Measurements from ENCODE around the gene PLEKHA1.

PLEKHA1 gene

DNA sequence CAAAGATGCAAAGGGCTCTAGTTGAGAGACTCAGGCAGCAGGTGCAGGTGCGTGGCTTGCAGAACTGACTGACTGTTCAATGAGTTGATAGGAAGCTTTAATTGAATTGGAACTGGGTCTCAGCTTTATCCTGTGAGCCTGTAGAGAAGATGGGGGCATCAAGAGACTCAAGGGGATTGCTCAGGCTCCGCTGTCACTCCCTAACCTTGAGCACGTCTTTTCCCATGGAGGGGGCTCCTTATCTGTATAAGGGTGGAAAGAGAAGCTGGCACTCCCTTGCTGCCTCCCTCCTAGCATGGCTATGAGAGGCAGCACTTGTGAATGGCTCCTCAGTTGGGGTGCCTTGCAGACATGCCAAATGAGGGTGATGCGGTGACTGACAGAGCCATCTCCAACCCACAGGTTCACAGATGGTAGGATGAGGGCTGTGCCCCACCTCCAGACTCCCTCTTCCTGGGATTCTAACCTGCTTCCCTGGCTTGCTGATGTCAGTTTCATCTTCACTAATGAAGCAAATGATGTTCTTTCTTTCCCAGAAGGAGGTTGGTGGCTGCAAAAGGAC lies 12.4 kb upstream of the PLEKHA1 start:
- H3K27ac ChIP-seq (ENCODE audit: low read length), result no peak overlapping the region
- H3K4me1 ChIP-seq (ENCODE audit: control insufficient read depth, insufficient read depth, low read length), result no peaks in the 10 kb centered on the region
- WGBS (ENCODE audit: insufficient coverage, insufficient read length), result no CpG with 5 or more reads among the region's 4 CpGs
- no peaks in the 10 kb centered on the region for H3K36me3 ChIP-seq (ENCODE audit: control insufficient read depth, insufficient read depth, low read length)
- no peak overlapping the region for H3K4me3 ChIP-seq (ENCODE audit: low read length)
- 0 out of 2 replicates have a peak, but pooled peaks cover 1% of the 10 kb centered on the region for H3K9me3 ChIP-seq (ENCODE audit: control insufficient read depth, insufficient read depth, low read length)
- H3K27me3 ChIP-seq (ENCODE audit: control insufficient read depth, insufficient read depth, low read length), result no peaks in the 10 kb centered on the region
- DNase-seq (ENCODE audit: low read depth, low spot score), result no peak

DNA sequence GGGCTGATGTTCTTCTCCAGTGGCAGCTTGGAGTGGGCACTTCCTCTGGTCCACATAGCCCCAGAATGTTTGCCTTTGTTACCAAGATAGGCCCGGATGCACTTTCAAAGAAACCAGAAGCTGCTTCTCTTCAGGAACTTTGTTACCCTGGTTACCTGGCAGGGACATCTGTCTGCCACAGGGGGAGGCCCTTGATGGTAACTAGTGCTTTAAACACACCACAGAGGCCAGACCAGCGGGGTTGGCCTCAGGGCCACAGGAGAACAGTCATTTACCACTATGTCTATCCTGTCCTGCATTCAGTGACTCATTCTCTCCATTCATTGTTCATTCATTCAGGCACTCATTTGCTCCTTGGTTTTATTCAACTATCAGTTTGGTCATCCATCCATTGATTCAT lies 11.9 kb upstream of the PLEKHA1 start:
- no CpG with 5 or more reads among the region's 2 CpGs for WGBS (ENCODE audit: insufficient coverage, insufficient read length)
- DNase-seq (ENCODE audit: low read depth, low spot score), result no peak
- H3K4me3 ChIP-seq (ENCODE audit: low read length), result no peak overlapping the region

DNA sequence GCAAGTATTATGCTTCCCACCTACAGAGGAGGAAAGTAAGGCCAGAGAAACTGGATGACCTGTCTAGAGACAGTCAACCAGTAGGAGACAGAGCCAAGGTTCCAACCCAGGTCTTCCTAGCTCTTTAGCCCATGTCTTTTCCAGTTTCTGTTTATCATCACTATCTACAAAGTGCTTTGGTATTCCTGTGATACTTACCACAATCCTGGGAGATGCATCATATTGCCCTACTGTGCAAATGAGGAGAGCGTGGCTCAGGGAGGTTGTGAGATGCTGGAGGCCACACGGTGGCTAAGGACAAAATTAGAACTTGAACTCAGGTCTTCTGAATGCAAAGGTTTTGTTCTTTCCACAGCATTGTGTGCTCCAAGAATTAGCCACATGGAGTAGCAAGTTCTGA lies 11.2 kb upstream of the PLEKHA1 start:
- no peak for DNase-seq (ENCODE audit: low read depth, low spot score)
- Histone ChIP-seq H3K27ac (ENCODE audit: low read length) (no peak overlapping the region), H3K4me3 (ENCODE audit: low read length) (no peak overlapping the region), H3K36me3 (ENCODE audit: control insufficient read depth, insufficient read depth, low read length) (no peaks in the 10 kb centered on the region), H3K27me3 (ENCODE audit: control insufficient read depth, insufficient read depth, low read length) (no peaks in the 10 kb centered on the region), H3K9me3 (ENCODE audit: control insufficient read depth, insufficient read depth, low read length) (0 out of 2 replicates have a peak, but pooled peaks cover 1% of the 10 kb centered on the region), H3K4me1 (ENCODE audit: control insufficient read depth, insufficient read depth, low read length) (no peaks in the 10 kb centered on the region)
- no CpG with 5 or more reads among the region's 2 CpGs for WGBS (ENCODE audit: insufficient coverage, insufficient read length)

More for the DNA sequence above, 11.9 kb upstream of the PLEKHA1 start:
- H3K36me3 ChIP-seq (ENCODE audit: control insufficient read depth, insufficient read depth, low read length), result no peaks in the 10 kb centered on the region
- no peaks in the 10 kb centered on the region for H3K27me3 ChIP-seq (ENCODE audit: control insufficient read depth, insufficient read depth, low read length)
- 0 out of 2 replicates have a peak, but pooled peaks cover 1% of the 10 kb centered on the region for H3K9me3 ChIP-seq (ENCODE audit: control insufficient read depth, insufficient read depth, low read length)
- no peak overlapping the region for H3K27ac ChIP-seq (ENCODE audit: low read length)
- H3K4me1 ChIP-seq (ENCODE audit: control insufficient read depth, insufficient read depth, low read length), result no peaks in the 10 kb centered on the region

DNA sequence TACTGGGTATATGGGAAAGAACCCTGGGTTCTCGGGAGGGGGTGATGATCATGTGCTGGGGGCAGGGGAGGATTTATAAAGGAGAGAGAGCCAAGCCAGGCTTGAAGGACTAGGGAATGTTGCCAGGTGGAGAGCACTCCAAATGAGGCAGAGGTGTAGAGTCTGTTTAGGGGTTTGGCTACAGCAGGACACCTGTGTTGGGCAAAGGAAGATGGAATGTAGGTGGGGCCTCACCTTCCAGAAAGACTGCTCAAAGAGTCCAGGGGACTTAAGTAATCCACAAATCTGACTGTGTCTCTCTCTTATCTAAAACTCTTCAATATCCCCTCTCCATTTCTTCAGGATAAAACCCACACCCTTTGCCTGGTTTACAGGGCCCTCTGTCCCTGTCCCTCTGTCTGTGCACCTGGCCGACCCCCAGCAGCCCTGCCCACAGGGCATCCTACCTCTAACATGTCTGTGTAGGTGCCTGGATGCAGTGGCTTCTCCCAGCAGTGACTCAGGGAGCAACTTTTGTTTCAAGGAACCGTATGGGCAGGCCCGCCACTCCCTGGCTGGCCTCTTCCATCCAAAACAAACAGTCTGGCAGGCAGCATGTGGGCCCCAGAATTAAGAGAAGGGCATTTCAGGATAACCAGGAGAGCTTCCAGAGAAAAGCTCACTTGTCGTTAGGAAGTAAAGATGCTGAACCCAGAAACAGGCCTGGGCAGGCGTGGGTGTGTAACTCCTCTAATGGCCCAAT lies 10.6 kb upstream of the PLEKHA1 start:
- Histone ChIP-seq H3K9me3 (ENCODE audit: control insufficient read depth, insufficient read depth, low read length) (0 out of 2 replicates have a peak, but pooled peaks cover 1% of the 10 kb centered on the region), H3K27ac (ENCODE audit: low read length) (no peak overlapping the region), H3K27me3 (ENCODE audit: control insufficient read depth, insufficient read depth, low read length) (no peaks in the 10 kb centered on the region), H3K4me1 (ENCODE audit: control insufficient read depth, insufficient read depth, low read length) (0 out of 2 replicates have a peak, but pooled peaks cover 1% of the 10 kb centered on the region), H3K36me3 (ENCODE audit: control insufficient read depth, insufficient read depth, low read length) (no peaks in the 10 kb centered on the region), H3K4me3 (ENCODE audit: low read length) (no peak overlapping the region)
- DNase-seq (ENCODE audit: low read depth, low spot score), result no peak
- no CpG with 5 or more reads among the region's 6 CpGs for WGBS (ENCODE audit: insufficient coverage, insufficient read length)

DNA sequence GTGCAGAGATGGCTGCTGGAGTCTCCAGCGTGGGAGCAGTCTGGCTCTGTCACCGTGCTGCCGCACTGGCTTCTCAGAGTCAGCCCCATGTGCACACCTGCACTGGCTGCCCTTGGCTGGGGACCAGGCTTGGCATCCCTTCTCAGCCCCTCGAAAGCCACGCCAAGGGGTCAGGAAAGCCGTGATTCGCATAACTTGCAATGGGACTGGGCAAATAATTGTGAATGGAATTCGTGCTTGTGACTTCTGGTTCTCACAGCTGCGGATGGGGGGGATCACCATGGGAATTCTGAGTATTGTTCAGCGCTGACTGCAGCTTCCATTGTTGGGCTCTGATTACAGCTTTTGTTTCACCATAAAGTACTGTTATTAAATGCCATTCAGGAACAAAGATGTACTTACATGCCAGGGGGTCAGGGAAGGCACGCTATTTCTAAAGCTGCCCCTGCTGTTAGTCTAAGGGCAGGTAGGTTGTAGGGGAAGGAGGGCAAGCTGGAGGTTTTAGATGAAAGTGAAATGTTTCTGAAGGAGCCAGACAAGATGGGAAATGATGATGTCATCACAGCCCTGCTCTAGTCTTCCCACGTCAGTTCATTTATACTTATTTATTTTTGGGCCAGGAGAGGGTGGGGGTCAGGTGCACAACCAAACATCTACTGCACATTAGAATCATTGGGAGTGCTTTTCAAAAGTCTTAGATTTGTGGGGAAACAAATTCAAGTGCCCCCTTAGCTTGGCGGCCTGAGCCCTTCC lies 5.8 kb upstream of the PLEKHA1 start:
- H3K9me3 ChIP-seq (ENCODE audit: control insufficient read depth, insufficient read depth, low read length), result 0 out of 2 replicates have a peak, but pooled peaks cover 1% of the 10 kb centered on the region
- WGBS (ENCODE audit: insufficient coverage, insufficient read length), result no CpG with 5 or more reads among the region's 13 CpGs

DNA sequence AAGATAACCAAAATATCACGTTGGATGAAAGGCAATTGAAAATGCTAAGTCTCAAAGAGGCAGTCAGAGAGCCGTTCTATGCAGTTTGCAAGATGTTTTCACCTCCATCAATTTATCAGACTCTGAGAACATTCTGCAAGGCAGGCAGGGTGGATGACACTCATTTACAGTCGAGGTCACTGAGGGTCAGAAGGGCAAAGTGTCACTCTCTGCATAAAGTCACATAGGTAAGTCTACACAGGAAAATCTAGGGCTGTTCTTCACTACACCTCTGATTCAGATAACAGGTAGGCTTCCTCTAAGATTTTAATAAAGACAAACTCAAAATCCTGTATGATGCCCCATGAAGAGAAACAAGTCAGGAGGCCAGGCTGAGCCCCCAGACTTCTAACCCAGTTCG lies 1.4 kb upstream of the PLEKHA1 start:
- H3K36me3 ChIP-seq (ENCODE audit: control insufficient read depth, insufficient read depth, low read length), result no peaks in the 10 kb centered on the region
- no peak overlapping the region for H3K27ac ChIP-seq (ENCODE audit: low read length)
- H3K9me3 ChIP-seq (ENCODE audit: control insufficient read depth, insufficient read depth, low read length), result no peaks in the 10 kb centered on the region
- DNase-seq (ENCODE audit: low read depth, low spot score), result no peak
- H3K4me3 ChIP-seq (ENCODE audit: low read length), result no peak overlapping the region
- 0 out of 2 replicates have a peak, but pooled peaks cover 1% of the 10 kb centered on the region for H3K4me1 ChIP-seq (ENCODE audit: control insufficient read depth, insufficient read depth, low read length)
- H3K27me3 ChIP-seq (ENCODE audit: control insufficient read depth, insufficient read depth, low read length), result peaks cover 2% of the 10 kb centered on the region; the same call in 1 of the 2 replicates
- no CpG with 5 or more reads among the region's 4 CpGs for WGBS (ENCODE audit: insufficient coverage, insufficient read length)

More for the DNA sequence above, 5.8 kb upstream of the PLEKHA1 start:
- H3K4me3 ChIP-seq (ENCODE audit: low read length), result no peak overlapping the region
- H3K27ac ChIP-seq (ENCODE audit: low read length), result no peak overlapping the region
- no peak for DNase-seq (ENCODE audit: low read depth, low spot score)
- peaks cover 2% of the 10 kb centered on the region; the same call in 1 of the 2 replicates for H3K27me3 ChIP-seq (ENCODE audit: control insufficient read depth, insufficient read depth, low read length)
- 0 out of 2 replicates have a peak, but pooled peaks cover 1% of the 10 kb centered on the region for H3K4me1 ChIP-seq (ENCODE audit: control insufficient read depth, insufficient read depth, low read length)
- no peaks in the 10 kb centered on the region for H3K36me3 ChIP-seq (ENCODE audit: control insufficient read depth, insufficient read depth, low read length)

DNA sequence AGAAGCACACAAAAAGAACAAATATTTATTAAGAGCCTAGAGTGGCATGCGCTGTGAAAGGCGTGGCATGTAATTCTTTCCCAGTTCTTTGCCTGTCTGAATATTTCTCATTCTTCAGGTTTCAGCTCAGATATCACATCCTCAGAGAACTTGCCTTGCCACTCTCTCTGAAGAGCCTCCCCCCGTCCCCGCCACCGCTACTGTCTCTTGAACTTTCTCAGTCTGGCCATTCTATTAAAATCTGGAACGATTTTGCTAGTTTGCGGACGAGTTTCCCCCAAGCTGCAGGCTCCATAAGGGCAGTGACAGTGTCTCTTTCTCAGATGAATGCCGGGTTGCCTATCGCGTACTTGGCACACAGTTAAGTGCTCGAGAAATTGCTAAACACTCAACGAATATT lies 787 bp upstream of the PLEKHA1 start:
- Histone ChIP-seq H3K36me3 (ENCODE audit: control insufficient read depth, insufficient read depth, low read length) (no peaks in the 10 kb centered on the region), H3K27ac (ENCODE audit: low read length) (no peak overlapping the region)

DNA sequence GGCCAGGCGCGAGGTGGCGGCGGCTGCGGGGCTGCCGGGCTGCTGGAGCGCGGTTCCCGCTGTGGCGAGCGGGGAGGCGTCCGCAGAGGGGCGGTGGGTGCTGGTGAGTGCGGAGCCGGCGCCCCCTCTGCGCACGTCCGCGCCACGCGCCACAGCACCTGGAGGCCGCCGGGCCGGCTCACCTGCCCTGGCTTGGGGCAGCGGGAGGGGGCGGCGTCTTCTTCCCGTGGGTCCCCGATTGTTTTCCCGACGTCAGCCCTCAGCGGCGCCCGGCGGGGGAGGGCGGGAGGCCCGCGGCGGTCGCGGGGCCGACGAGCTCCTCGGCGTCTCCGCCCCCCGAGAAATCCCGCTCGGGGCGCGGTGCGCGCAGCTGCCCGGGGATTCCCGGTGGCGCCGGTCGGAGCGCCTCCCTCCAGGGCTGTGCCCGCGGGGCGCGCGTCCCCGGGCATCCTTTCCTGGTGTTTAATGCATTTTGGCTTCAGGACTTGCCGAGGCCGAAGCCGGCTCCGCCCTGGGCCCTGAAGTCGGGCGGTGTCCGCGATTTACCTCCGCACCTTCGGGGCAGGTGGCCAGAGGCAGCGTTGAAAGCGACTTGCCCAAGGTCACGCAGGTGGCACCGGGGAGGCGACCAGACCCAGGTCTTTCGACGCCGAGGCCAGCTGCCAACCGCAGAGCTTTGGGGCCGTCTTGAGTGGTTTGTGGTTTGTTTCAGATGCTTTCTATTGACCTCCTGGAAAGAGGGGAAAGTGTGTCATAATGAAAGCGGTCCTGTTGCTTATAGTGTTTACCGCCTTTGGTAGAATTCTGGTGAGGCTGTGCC lies 561 bp downstream of the PLEKHA1 start:
- peaks cover 2% of the 10 kb centered on the region; the same call in 1 of the 2 replicates for H3K27me3 ChIP-seq (ENCODE audit: control insufficient read depth, insufficient read depth, low read length)
- H3K27ac ChIP-seq (ENCODE audit: low read length), result no peak overlapping the region
- peak overlapping the region; percentile 77 for H3K4me3 ChIP-seq (ENCODE audit: low read length)
- no peaks in the 10 kb centered on the region for H3K9me3 ChIP-seq (ENCODE audit: control insufficient read depth, insufficient read depth, low read length)
- no peaks in the 10 kb centered on the region for H3K36me3 ChIP-seq (ENCODE audit: control insufficient read depth, insufficient read depth, low read length)
- H3K4me1 ChIP-seq (ENCODE audit: control insufficient read depth, insufficient read depth, low read length), result no peaks in the 10 kb centered on the region
- WGBS (ENCODE audit: insufficient coverage, insufficient read length), result no CpG with 5 or more reads among the region's 89 CpGs
- no peak for DNase-seq (ENCODE audit: low read depth, low spot score)

More for the DNA sequence above, 787 bp upstream of the PLEKHA1 start:
- WGBS (ENCODE audit: insufficient coverage, insufficient read length), result no CpG with 5 or more reads among the region's 13 CpGs
- no peak for DNase-seq (ENCODE audit: low read depth, low spot score)
- Histone ChIP-seq H3K4me3 (ENCODE audit: low read length) (peak overlapping the region; percentile 77; the same call in 1 of the 2 replicates), H3K4me1 (ENCODE audit: control insufficient read depth, insufficient read depth, low read length) (no peaks in the 10 kb centered on the region), H3K9me3 (ENCODE audit: control insufficient read depth, insufficient read depth, low read length) (no peaks in the 10 kb centered on the region), H3K27me3 (ENCODE audit: control insufficient read depth, insufficient read depth, low read length) (peaks cover 2% of the 10 kb centered on the region; the same call in 1 of the 2 replicates)

DNA sequence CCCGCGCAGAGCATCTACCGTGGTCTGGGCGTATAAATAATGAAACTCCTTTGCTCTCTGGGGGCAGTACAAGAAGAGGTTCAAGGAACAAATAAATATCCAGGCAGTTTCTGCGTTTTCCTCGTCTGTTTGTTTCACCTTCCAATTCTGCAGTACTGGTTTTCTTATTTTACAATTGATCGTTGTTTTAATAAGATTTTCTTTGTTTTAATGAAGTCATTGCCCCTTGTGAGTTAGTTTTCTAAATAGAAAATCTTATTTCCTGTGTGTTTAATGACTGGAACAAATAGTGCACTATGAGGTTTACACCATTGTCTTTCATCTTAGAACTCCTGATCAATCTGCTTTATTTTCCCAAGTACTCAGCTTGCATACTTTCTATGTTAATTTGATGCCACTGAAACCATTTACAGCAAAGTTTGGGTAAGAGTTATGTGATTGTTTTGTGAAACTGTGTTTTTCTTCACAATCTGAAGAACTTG lies 1.2 kb downstream of the PLEKHA1 start:
- DNase-seq (ENCODE audit: low read depth, low spot score), result no peak
- no peak overlapping the region for H3K27ac ChIP-seq (ENCODE audit: low read length)
- WGBS (ENCODE audit: insufficient coverage, insufficient read length), result no CpG with 5 or more reads among the region's 7 CpGs
- H3K27me3 ChIP-seq (ENCODE audit: control insufficient read depth, insufficient read depth, low read length), result peaks cover 2% of the 10 kb centered on the region; the same call in 1 of the 2 replicates
- H3K4me1 ChIP-seq (ENCODE audit: control insufficient read depth, insufficient read depth, low read length), result no peaks in the 10 kb centered on the region
- peak overlapping the region; percentile 77; the same call in 1 of the 2 replicates for H3K4me3 ChIP-seq (ENCODE audit: low read length)
- no peaks in the 10 kb centered on the region for H3K9me3 ChIP-seq (ENCODE audit: control insufficient read depth, insufficient read depth, low read length)
- no peaks in the 10 kb centered on the region for H3K36me3 ChIP-seq (ENCODE audit: control insufficient read depth, insufficient read depth, low read length)

Measured in iPS DF 6.9 (cell line).